K562 (cell line): ENCODE results near the gene TGM3. TPM values are rescaled to one million over a fixed set of nuclear protein-coding genes. Genes with fewer than 3 reads are reported as not detected.
"Not testable (repeated sequence)": the region's sequence is repeated elsewhere in the genome, so short reads cannot be mapped to it uniquely, and the experiment has no call there.

ENCODE experiments used
- ATAC-seq: fragments of 200-7000 bp; cut with Tn5 transposase; 3 replicates; pipeline ENCODE4 v1.9.1; 2020; ENCODE audit warnings: moderate library complexity
- BruUV-seq: library from RNA; stranded (reverse); fragments of 400-500 nt; replicated peaks from 2 replicates; lab custom pipeline; 2021; lab: Mats Ljungman, UMichigan
- CTCF ChIA-PET: fragments of 300-600 bp; formaldehyde crosslinking; extraction: SDS; loops from one replicate; lab custom pipeline; 2021; ENCODE audit warnings: low intra/inter-chr PET ratio; lab: Yijun Ruan, JAX
- POLR2A ChIA-PET: fragments of 300-600, 350-650 bp; sonication (Branson Sonifier 250); formaldehyde crosslinking; extraction: SDS; loops from one replicate; lab custom pipeline; 2021; ENCODE audit warnings: antibody characterized with exemption, inconsistent platforms; lab: Yijun Ruan, JAX
- DNase-seq, 4 experiments: peaks; one replicate each; pipeline versions ENCODE4 v3.0.0 to v3.0.0-alpha.2; 2011 to 2018; ENCODE audit warnings: low spot score in 3 of 4, mixed read lengths in 3 of 4; ENCODE audit errors: extremely low read depth in 1 of 4
- FAIRE-seq: peaks from 2 replicates; lab custom pipeline; 2011; peaks lifted over from hg19 to GRCh38; lab: Jason Lieb, UNC
- H2AFZ ChIP-seq: 2 replicates; pipeline ENCODE4 v1.6.0; 2011; ENCODE audit warnings: low read depth, low read length, control low read depth, inconsistent platforms
- H3K27ac ChIP-seq: fragments of 200-600 bp; 3 replicates; pipeline ENCODE4 v1.8.0; 2011; ENCODE audit warnings: low read depth, mild to moderate bottlenecking, control low read depth, inconsistent platforms, low read length, moderate library complexity, mixed read lengths; ENCODE audit errors: extremely low read depth
- H3K27me3 ChIP-seq, 2 experiments: fragments of 300-600 bp in 1 of 2; 2 replicates in 1 of 2; 3 replicates in 1 of 2; pipeline versions ENCODE4 v1.6.0 to v1.8.0; 2011; ENCODE audit warnings: inconsistent platforms in 2 of 2, low read length in 2 of 2, mild to moderate bottlenecking in 1 of 2, mixed read lengths in 1 of 2, moderate library complexity in 1 of 2; ENCODE audit not compliant: control insufficient read depth in 2 of 2, insufficient read depth in 2 of 2
- H3K36me3 ChIP-seq: fragments of 300-600 bp; 3 replicates; pipeline ENCODE4 v1.8.0; 2011; ENCODE audit warnings: mild to moderate bottlenecking, low read length, inconsistent platforms; ENCODE audit not compliant: control insufficient read depth, insufficient read depth
- H3K4me1 ChIP-seq, 2 experiments: fragments of 200-600 bp in 1 of 2; replicated peaks in 1 of 2; 2 replicates in 1 of 2; 3 replicates in 1 of 2; pipeline versions ENCODE4 v1.5.1 to v1.8.0; 2011; ENCODE audit warnings: inconsistent platforms in 2 of 2, low read length in 2 of 2, mild to moderate bottlenecking in 1 of 2, mixed read lengths in 1 of 2, moderate library complexity in 1 of 2; ENCODE audit not compliant: control insufficient read depth in 2 of 2, insufficient read depth in 2 of 2
- H3K4me2 ChIP-seq: 2 replicates; pipeline ENCODE4 v1.6.1; 2011; ENCODE audit warnings: low read length, control low read depth, inconsistent platforms, mixed read lengths; ENCODE audit not compliant: insufficient read depth
- H3K4me3 ChIP-seq: fragments of 200-600 bp; sonication (generic), shearing (Covaris generic); 2 replicates; pipeline ENCODE4 v1.5.1; 2016; ENCODE audit warnings: control low read depth, inconsistent platforms
- H3K79me2 ChIP-seq: fragments of 200-600 bp; 3 replicates; pipeline ENCODE4 v1.8.0; 2011; ENCODE audit warnings: low read length, inconsistent platforms; ENCODE audit not compliant: control insufficient read depth, insufficient read depth
- H3K9ac ChIP-seq, 2 experiments: 2 replicates each; pipeline versions ENCODE4 v1.6.0 to v1.6.1; 2011; ENCODE audit warnings: low read depth in 2 of 2, low read length in 2 of 2, control low read depth in 1 of 2, inconsistent platforms in 1 of 2, mild to moderate bottlenecking in 1 of 2, mixed read lengths in 1 of 2; ENCODE audit not compliant: insufficient read depth in 1 of 2
- H3K9me1 ChIP-seq: one replicate; pipeline ENCODE4 v1.6.0; 2011; ENCODE audit warnings: inconsistent platforms, mild to moderate bottlenecking, low read length, moderate library complexity; ENCODE audit not compliant: control insufficient read depth, insufficient read depth
- H3K9me3 ChIP-seq: replicated peaks from 2 replicates; pipeline ENCODE4 v1.5.1; 2011; ENCODE audit warnings: low read depth, low read length, inconsistent platforms; ENCODE audit not compliant: control insufficient read depth, insufficient read depth
- H4K20me1 ChIP-seq: replicated peaks from 2 replicates; pipeline ENCODE4 v1.6.1; 2011; ENCODE audit warnings: low read length, inconsistent platforms, mixed read lengths; ENCODE audit not compliant: control insufficient read depth, insufficient read depth
- KDM1A ChIP-seq, 2 experiments: fragments of 450-650 bp; IDR thresholded peaks; 2 replicates each; pipeline ENCODE4 v1.6.1; 2016; ENCODE audit warnings: mild to moderate bottlenecking in 2 of 2
- NONO ChIP-seq, 2 experiments: fragments of 200-400 bp in 1 of 2; fragments of 450-650 bp in 1 of 2; formaldehyde crosslinking in 1 of 2; IDR thresholded peaks; 2 replicates each; pipeline ENCODE4 v1.6.1; 2017; ENCODE audit warnings: low read depth in 2 of 2, mild to moderate bottlenecking in 2 of 2, moderate library complexity in 2 of 2, low read length in 1 of 2
- POLR2A ChIP-seq: fragments of 450-650 bp; conservative IDR thresholded peaks from 2 replicates; pipeline ENCODE4 v1.6.1; 2016
- POLR2AphosphoS5 ChIP-seq: IDR thresholded peaks from 2 replicates; pipeline ENCODE4 v1.6.1; 2011; ENCODE audit warnings: mild to moderate bottlenecking, low read depth, low read length, moderate library complexity; ENCODE audit not compliant: control insufficient read depth, insufficient read depth
- RFX1 ChIP-seq: fragments of 450-650 bp; IDR thresholded peaks from 2 replicates; pipeline ENCODE4 v1.6.1; 2016; ENCODE audit warnings: mild to moderate bottlenecking, moderate library complexity
- SOX6 ChIP-seq: fragments of 450-650 bp; IDR thresholded peaks from 2 replicates; pipeline ENCODE4 v1.6.1; 2014; ENCODE audit warnings: mild to moderate bottlenecking
- ZNF444 ChIP-seq: fragments of 250-450 bp; sonication (Bioruptor Pico); IDR thresholded peaks from 2 replicates; pipeline ENCODE4 v1.4.0; 2020; ENCODE audit warnings: mild to moderate bottlenecking, moderate library complexity
- WGBS: fragments of 100-300 bp; shearing (Covaris generic); methylation state at CpG from one replicate; pipeline ENCODE4 v1.1.6; 2016; ENCODE audit warnings: low coverage, mixed read lengths; ENCODE audit not compliant: insufficient coverage; ENCODE audit errors: missing lambda C conversion rate; 5-methylcytosine and 5-hydroxymethylcytosine counted together
- in situ Hi-C: fragments of 300-500 bp; cut with MboI; formaldehyde crosslinking; loops from 4 replicates; pipeline ENCODE4 v1.15.0; 2018; ENCODE audit warnings: inconsistent platforms, mixed read lengths
- intact Hi-C: fragments of 100-400 bp; cut with micrococcal nuclease; formaldehyde crosslinking; loops from 2 replicates; pipeline ENCODE4 v1.14.2; 2022
- polyA plus RNA-seq, 8 experiments: library from polyadenylated mRNA; depleted of rRNA in 4 of 8; stranded (reverse) in 5 of 8; unstranded in 3 of 8; fragments of >200 nt; fragmentation: Nextera tagmentation in 2 of 8; fragmentation: Illumina TruSeq in 1 of 8; extraction: Ambion mirVana in 2 of 8; extraction: Trizol in 1 of 8; gene quantifications; 2 replicates each; pipeline versions ENCODE4 v1.2.1 to v1.2.3, GENCODE V29; 2011 to 2014; ENCODE audit warnings: inconsistent platforms in 1 of 8, missing spikeins in 1 of 8
- total RNA-seq, 7 experiments: library from RNA; depleted of rRNA in 6 of 7; stranded (reverse); fragments of >200 nt in 6 of 7; fragmentation: Illumina TruSeq in 2 of 7; extraction: Trizol in 2 of 7; gene quantifications; 2 replicates each; pipeline versions ENCODE4 v1.2.1 to v1.2.3, GENCODE V29; 2011 to 2021; ENCODE audit warnings: low replicate concordance in 1 of 7
- TF ChIP-seq, protein P1 (sequence below), 2 experiments: fragments of 450-650 bp; conservative IDR thresholded peaks; 2 replicates each; pipeline ENCODE4 v1.6.1; 2017; ENCODE audit warnings: mild to moderate bottlenecking in 2 of 2, moderate library complexity in 2 of 2

Gene TGM3
- total and polyA plus RNA-seq, 9 of the 15 experiments (the other 6 are each of a cell fraction or from before 2014, with no cell fraction given) = not detected

DNA sequence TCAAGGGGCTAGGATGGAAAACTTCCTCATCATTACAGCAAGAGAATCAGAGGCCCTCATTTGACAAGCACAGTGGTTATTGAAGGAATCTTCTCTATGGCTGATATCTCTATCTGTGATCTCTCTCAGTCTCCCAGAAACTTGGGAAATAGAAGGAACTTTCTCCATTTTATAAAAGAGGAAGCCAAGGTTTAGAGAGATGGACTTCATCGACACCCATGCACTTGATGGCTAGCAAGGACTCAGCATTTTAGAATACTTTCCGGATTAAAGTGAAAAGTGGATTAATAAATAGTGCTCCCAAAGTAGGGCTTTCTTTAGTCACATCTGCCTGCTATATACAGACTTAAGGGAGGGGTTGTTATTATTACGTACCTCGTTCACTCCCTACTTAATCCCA, 34.2 kb upstream of the TGM3 start (continued):
- TF ChIP-seq, protein P1, sequence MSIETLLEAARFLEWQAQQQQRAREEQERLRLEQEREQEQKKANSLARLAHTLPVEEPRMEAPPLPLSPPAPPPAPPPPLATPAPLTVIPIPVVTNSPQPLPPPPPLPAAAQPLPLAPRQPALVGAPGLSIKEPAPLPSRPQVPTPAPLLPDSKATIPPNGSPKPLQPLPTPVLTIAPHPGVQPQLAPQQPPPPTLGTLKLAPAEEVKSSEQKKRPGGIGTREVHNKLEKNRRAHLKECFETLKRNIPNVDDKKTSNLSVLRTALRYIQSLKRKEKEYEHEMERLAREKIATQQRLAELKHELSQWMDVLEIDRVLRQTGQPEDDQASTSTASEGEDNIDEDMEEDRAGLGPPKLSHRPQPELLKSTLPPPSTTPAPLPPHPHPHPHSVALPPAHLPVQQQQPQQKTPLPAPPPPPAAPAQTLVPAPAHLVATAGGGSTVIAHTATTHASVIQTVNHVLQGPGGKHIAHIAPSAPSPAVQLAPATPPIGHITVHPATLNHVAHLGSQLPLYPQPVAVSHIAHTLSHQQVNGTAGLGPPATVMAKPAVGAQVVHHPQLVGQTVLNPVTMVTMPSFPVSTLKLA (conservative IDR thresholded peaks at IDR 0.05) = no peak

- TF ChIP-seq RFX1 (no peak), ZNF444 (CRISPR knock-in tag) (no peak), KDM1A (IDR thresholded peaks at IDR 0.05) (no peak), SOX6 (no peak), NONO (IDR thresholded peaks at IDR 0.05; ENCODE audit: low read depth in 2 of 2, low read length in 1 of 2) (no peak), POLR2AphosphoS5 (no peak), POLR2A (no peak)
- no peaks in the 10 kb centered on the region for H3K36me3 ChIP-seq
- H3K79me2 ChIP-seq = no peaks in the 10 kb centered on the region
- no peak overlapping the region for H3K27ac ChIP-seq
- no peak overlapping the region for H3K4me3 ChIP-seq
- H3K4me2 ChIP-seq = no peak overlapping the region; the same call in 1 of the 2 replicates
- peaks cover 0 to under 1% of the 10 kb centered on the region in 2 experiments; a peak in 1 of 5 replicates for H3K27me3 ChIP-seq
- H3K9me1 ChIP-seq = no peaks in the 10 kb centered on the region
- H2AFZ ChIP-seq = no peak overlapping the region
- ChIA-PET POLR2A (interaction anchor here (1.1 kb wide), 1 partner anchor 8 kb away, joined by 3 read pairs; no protein-coding TSS in a partner anchor), CTCF (no interaction called here)
- BruUV-seq = no TSS peak
- WGBS = 42% methylated on average over 3 of the region's 3 CpGs
- FAIRE-seq = no peak
- H3K9ac ChIP-seq = no peak overlapping the region
- in situ Hi-C loops (no loop called here), intact Hi-C loops (loop anchor here (10.0 kb wide), 1 partner anchor 71 kb away; no protein-coding TSS in a partner anchor)
- H3K4me1 ChIP-seq = no peaks in the 10 kb centered on the region
- no peak for ATAC-seq
- no peak for DNase-seq
- H3K9me3 ChIP-seq = no peaks in the 10 kb centered on the region
- no peaks in the 10 kb centered on the region for H4K20me1 ChIP-seq
Observed at GRCh38 chr20:2264118-2264517, 31.7 kb upstream of the TGM3 start.

DNA sequence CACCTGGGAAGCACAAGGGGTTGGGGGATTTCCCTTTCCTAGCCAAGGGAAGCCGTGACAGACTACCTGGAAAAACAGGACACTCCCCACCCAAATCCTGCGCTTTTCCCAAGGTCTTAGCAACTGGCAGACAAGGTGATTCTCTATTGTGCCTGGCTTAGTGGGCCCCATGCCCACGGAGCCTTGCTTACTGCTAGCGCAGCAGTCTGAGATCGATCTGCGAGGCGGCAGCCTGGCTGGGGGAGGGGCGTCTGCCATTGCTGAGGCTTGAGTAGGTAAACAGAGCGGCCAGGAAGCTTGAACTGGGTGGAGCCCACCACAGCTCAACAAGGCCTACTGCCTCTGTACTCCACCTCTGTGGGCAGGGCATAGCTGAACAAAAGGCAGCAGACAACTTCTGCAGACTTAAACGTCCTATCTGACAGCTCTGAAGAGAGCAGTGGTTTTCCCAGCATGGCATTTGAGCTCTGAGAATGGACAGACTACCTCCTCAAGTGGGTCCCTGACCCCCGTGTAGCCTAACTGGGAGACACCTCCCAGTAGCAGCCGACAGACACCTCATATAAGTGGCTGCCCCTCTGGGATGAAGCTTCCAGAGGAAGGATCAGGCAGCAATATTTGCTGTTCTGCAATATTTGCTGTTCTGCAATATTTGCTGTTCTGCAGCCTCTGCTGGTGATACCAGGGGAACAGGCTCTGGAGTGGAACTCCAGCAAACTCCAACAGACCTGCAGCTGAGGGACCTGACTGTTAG, 31.0 kb upstream of the TGM3 start:
- 0 out of 2 replicates have a peak overlapping the region, but pooled peaks have one; percentile 55 for H2AFZ ChIP-seq
- H3K36me3 ChIP-seq, CTCF ChIA-PET, H3K4me3 ChIP-seq, ATAC-seq, H3K4me1 ChIP-seq, H3K9me1 ChIP-seq, H3K27me3 ChIP-seq, in situ Hi-C loops, H3K9ac ChIP-seq, H4K20me1 ChIP-seq, H3K27ac ChIP-seq, H3K9me3 ChIP-seq, BruUV-seq, FAIRE-seq, H3K79me2 ChIP-seq: not testable (repeated sequence)
- POLR2A ChIA-PET = interaction anchor here (1.1 kb wide), 1 partner anchor 9 kb away, joined by 3 read pairs; no protein-coding TSS in a partner anchor
- peak in 1 of 4 experiments; percentile 2 for DNase-seq
- WGBS = 2% methylated on average over 7 of the region's 12 CpGs
- peak overlapping the region; percentile 5; the same call in 1 of the 2 replicates for H3K4me2 ChIP-seq
- intact Hi-C loops = loop anchor here (10.0 kb wide), 1 partner anchor 70 kb away; no protein-coding TSS in a partner anchor
